ENCODE results near the gene PTPRC. TPM values are rescaled to one million over a fixed set of nuclear protein-coding genes. Genes with fewer than 3 reads are reported as not detected.

Gene PTPRC
- total and polyA plus RNA-seq, 12 donors, result 1.0 to 62.7 (median 5.3) TPM

DNA sequence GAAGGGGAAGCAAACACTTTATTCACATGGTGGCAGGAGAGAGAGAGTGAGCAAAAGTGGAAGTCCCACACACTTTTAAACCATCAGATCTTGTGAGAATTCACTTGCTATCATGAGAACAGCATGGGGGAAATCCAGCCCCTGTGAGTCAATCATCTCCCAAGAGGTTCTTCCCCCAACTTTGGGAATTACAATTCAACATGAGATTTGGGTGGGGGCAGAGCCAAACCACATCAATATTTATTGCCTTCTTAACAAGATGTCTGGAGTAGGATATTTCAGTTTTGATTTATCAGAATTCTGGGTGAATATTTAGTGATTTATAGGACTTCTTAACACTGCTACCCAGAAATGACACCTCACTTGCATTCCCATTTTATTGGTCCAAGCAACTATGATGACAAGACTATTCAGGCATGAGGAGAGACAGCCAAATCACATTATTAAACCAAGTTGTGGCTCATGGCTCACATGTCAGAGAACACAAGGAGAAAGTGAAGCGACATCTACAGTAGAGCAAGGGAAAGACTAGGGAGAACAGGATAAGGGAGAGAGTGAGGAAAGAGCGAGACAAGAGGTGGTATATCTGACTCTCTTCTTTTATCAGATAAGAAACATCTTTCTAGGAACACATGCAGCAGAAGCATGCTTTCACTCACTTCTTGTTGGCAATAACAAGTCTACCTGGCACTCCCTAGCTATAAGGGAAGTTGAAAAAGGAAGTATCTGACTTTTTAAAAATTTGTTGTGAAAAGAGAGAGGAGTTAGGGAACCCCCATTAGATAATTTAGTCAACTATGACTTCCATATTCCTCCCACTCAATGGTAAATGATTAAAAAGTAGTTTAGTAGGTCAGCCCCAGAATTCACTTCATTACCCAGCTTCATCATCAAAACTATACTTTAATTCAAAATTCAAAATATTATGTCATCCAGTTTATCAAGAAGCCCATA, 36.6 kb upstream of the PTPRC start:
- DNase-seq (no peak), ATAC-seq (no peak)
- WGBS, 2 donors, result 83 to 91% methylated on average over 2 of the region's 2 CpGs
- Histone ChIP-seq H3K4me1 (peaks cover 0 to 12% (median 0%) of the 10 kb centered on the region in 9 donors), H3K27me3 (peaks cover 0 to 3% (median 0%) of the 10 kb centered on the region in 7 donors), H3K36me3 (no peaks in the 10 kb centered on the region), H3K4me3 (no peak overlapping the region), H3K27ac (no peak overlapping the region), H3K9me3 (no peaks in the 10 kb centered on the region)
- intact Hi-C loops (cut with DNase I), result no loop called here
- TF ChIP-seq, protein P1, sequence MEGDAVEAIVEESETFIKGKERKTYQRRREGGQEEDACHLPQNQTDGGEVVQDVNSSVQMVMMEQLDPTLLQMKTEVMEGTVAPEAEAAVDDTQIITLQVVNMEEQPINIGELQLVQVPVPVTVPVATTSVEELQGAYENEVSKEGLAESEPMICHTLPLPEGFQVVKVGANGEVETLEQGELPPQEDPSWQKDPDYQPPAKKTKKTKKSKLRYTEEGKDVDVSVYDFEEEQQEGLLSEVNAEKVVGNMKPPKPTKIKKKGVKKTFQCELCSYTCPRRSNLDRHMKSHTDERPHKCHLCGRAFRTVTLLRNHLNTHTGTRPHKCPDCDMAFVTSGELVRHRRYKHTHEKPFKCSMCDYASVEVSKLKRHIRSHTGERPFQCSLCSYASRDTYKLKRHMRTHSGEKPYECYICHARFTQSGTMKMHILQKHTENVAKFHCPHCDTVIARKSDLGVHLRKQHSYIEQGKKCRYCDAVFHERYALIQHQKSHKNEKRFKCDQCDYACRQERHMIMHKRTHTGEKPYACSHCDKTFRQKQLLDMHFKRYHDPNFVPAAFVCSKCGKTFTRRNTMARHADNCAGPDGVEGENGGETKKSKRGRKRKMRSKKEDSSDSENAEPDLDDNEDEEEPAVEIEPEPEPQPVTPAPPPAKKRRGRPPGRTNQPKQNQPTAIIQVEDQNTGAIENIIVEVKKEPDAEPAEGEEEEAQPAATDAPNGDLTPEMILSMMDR (IDR thresholded peaks at IDR 0.05), result no peak

DNA sequence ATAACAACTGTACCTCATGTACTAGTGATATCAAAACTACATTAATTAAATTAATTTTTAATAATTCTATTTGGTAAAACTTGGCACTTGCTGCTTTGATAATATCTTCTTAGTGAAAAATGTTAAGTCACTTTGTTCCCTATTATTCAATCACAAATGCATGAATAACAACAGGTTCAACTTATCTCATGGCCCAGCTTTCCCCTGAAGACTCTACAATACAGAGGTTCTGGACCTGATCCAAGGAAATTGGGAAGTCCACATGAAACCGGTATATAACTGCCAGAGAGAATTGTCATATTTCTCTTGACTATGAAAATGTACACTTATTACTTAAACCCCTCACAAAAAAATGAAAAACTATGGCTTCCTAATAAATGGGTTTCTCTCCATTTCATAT, 33.9 kb upstream of the PTPRC start:
- no peak for DNase-seq
- H3K27ac ChIP-seq, result no peak overlapping the region
- ATAC-seq, result no peak
- H3K4me1 ChIP-seq, result peaks cover 0 to 8% (median 0%) of the 10 kb centered on the region in 9 donors
- intact Hi-C loops (cut with DNase I), result no loop called here
- no peaks in the 10 kb centered on the region for H3K36me3 ChIP-seq
- WGBS, 2 donors, result 40 to 45% methylated on average over 1 of the region's 1 CpG
- no peak overlapping the region for H3K4me3 ChIP-seq
- H3K27me3 ChIP-seq, result peaks cover 0 to 3% (median 0%) of the 10 kb centered on the region in 7 donors
- peaks cover 0 to 4% (median 0%) of the 10 kb centered on the region in 11 donors for H3K9me3 ChIP-seq
- TF ChIP-seq, protein P1 (IDR thresholded peaks at IDR 0.05), result no peak

DNA sequence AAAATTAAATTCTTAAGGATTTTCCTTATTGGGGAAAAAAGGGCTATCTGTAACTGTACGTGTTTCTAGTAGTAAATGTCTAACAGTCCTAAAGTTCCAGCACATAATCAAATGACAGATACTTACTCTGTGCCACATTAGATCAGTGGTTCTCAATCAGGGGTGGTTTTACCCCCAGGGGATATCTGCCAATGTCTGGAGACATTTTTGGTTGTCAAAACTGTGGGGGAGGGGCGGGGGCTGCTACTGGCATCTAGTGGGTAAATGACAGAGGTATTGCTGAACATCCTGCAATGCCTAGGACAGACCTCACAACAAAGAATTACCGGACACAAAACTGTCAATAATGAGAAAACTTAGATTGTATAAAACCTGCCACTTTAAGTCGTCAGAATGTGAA, 33.4 kb upstream of the PTPRC start:
- 80 to 82% methylated on average over 4 of the region's 4 CpGs for WGBS, 2 donors
- ATAC-seq, result no peak
- peaks cover 0 to 3% (median 0%) of the 10 kb centered on the region in 7 donors for H3K27me3 ChIP-seq
- H3K36me3 ChIP-seq, result no peaks in the 10 kb centered on the region
- TF ChIP-seq, protein P1 (IDR thresholded peaks at IDR 0.05), result no peak
- H3K4me1 ChIP-seq, result peaks cover 0 to 8% (median 0%) of the 10 kb centered on the region in 9 donors
- peaks cover 0 to 4% (median 0%) of the 10 kb centered on the region in 11 donors for H3K9me3 ChIP-seq
- no peak overlapping the region for H3K4me3 ChIP-seq
- H3K27ac ChIP-seq, result no peak overlapping the region
- intact Hi-C loops (cut with DNase I), result no loop called here
- no peak for DNase-seq

DNA sequence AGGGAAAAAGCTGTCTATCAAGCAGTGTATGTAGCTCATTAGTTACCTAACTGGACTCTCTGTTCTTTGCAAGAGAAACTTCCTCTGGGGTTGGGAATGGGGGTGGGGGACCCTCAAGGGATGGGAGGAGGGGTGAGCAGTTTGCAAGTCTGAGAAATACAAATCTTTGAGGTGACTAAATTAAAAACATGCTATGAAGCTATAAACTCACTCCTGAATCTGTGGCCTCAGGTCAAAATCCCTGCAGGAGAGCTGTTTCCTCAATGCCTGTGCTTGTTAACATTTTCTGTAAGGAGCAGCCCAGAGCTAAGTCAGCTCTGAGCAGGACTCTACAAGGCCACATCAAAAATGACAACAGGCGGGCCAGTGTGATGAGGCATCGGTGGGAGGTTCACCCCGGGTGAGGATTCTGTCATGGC, 32.8 kb upstream of the PTPRC start:
- Histone ChIP-seq H3K27ac (no peak overlapping the region), H3K4me1 (peaks cover 0 to 8% (median 0%) of the 10 kb centered on the region in 9 donors), H3K9me3 (peaks cover 0 to 4% (median 0%) of the 10 kb centered on the region in 11 donors), H3K27me3 (peaks cover 0 to 3% (median 0%) of the 10 kb centered on the region in 7 donors), H3K36me3 (no peaks in the 10 kb centered on the region), H3K4me3 (no peak overlapping the region)
- no peak for DNase-seq
- intact Hi-C loops (cut with DNase I), result no loop called here
- TF ChIP-seq, protein P1 (IDR thresholded peaks at IDR 0.05), result no peak
- WGBS, 2 donors, result 85 to 92% methylated on average over 3 of the region's 3 CpGs
- ATAC-seq, result no peak

Data from heart right ventricle (tissue), 16 donors.